GM18508 (cell line): ENCODE results near the gene CLNS1A.
"Not testable (repeated sequence)": the region's sequence is repeated elsewhere in the genome, so short reads cannot be mapped to it uniquely, and the experiment has no call there.

Source experiments
- ATAC-seq: cut with Tn5 transposase; IDR thresholded peaks from one replicate; pipeline ENCODE4 v1.9.1; 2021; ENCODE audit warnings: moderate number of reproducible peaks; ENCODE audit not compliant: insufficient read depth, unreplicated experiment

Gene CLNS1A

DNA sequence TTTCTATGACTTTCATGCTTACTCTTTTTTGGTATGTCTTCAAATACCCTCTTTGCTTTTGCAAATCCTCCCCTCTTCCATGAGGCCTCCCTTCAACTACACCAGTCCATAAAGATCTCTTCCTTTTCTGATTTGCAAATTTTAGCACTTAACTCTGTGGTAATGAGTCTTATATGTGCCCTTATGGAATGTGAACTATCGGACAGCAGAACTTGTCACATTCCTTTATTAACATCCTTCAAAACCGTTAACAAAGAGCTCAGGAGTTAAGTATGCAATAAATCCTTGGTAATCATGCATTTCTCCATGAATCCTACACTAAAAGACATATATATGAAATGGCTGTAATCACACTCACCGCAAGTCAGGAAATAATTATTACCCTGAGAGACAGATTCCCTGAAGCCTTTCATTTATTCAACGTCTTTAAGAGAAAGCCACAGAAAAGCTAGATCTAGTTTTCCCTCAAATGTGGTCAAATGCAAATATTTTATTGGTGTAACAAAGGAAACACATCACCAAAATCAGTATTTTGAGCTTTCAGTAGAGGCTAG, 7.4 kb downstream of the CLNS1A start:
- ATAC-seq: no peak

- no peak for ATAC-seq
These were observed 17.9 kb downstream of the CLNS1A start for GRCh38 chr11:77619576-77620198.

GRCh38 chr11:77617892-77618291, 19.7 kb downstream of the CLNS1A start:
- ATAC-seq: no peak

DNA sequence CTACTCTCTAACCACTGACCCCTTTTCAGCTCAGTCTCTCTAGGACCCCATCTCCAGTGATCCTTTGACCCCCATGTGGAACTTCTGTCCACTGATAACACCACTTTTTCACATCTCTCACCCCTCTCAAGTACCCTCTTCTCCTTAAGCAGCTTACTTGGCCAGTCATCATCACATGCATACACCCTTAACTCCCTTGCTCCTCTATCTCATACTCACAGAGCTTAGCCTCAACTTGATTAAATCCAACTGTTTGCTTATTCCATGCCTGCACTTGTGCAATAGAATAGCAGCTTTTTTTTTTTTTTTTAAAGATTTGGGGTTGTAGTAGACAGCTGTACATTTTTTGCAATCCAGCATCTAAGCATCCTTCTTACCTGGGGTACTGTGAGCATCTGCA, 25.7 kb downstream of the CLNS1A start:
- ATAC-seq: no peak

GRCh38 chr11:77609234-77609633, 28.4 kb downstream of the CLNS1A start:
- ATAC-seq: no peak

GRCh38 chr11:77604281-77604680, 33.3 kb downstream of the CLNS1A start:
- ATAC-seq: no peak

DNA sequence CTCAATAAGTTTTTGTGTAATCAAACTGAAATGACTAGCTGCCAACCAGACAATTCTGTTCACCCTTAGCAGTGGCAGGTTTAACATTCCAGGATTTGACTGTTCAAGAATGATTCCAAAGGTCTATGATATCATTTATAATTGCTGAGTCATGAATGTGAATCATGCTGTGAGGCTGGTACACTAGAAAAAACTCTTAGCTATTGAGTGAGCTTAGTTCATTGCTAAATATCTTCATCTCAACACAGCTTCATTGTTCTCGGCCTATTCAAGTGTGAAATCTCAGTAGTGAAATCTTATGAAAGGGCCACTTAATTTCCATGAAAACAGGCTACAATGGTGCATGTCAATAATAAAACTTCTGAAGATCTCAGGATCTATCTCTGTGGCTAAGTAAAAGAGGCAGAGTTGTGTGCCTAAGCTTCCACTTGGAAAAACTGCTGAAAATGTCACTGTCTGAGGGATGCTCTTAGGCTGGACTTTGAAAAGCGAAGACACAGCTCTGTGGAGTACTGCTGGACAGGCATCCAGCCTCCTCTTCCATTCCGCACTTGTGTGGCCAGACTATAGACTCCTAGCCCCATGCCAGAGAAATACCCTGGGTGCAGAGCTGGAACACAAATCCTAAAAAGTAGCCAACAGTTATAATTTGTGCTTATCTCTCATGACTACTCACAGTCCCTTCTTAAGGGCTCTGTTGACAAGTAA, 35.1 kb downstream of the CLNS1A start:
- ATAC-seq: no peak

DNA sequence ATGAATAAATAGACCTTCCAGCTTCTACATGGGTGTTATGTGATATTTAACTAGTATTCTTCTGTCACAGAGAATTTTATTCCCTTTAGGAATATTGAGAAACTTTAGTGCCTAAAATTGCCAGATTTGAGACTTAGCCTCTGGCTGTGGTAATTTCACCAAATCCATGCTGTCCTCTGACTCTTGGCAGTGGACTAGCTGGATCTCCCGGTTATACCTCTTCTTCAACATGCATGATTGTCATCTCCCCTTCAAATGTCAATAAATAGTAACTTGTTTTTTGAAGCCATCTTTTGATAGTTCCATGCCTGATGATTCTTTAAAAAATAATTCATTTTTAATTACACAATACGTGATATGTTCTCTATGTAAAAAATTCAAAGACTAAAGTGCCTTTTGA, 39.4 kb downstream of the CLNS1A start:
- ATAC-seq: no peak

GRCh38 chr11:77596626-77597025, 41.0 kb downstream of the CLNS1A start:
- no peak for ATAC-seq

DNA sequence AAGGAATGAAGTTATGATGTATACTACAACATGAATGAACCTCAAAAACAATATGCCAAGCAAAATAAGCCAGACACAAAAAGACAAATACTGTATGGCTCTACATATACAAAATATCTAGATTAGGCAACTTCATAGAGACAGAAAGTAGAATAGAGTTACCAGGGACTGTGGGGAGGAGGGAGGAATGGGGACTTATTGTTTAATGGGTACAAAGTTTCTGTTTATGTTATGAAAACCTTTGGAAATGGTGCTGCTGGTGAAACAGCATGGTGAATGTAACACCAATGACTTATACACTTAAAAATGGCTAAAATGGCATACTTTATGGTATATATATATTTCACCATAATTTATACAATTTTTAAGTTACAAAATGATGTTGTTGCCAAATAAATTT, 43.7 kb downstream of the CLNS1A start:
- no peak for ATAC-seq

- ATAC-seq: no peak
These were observed 44.9 kb downstream of the CLNS1A start for GRCh38 chr11:77592727-77593126.

DNA sequence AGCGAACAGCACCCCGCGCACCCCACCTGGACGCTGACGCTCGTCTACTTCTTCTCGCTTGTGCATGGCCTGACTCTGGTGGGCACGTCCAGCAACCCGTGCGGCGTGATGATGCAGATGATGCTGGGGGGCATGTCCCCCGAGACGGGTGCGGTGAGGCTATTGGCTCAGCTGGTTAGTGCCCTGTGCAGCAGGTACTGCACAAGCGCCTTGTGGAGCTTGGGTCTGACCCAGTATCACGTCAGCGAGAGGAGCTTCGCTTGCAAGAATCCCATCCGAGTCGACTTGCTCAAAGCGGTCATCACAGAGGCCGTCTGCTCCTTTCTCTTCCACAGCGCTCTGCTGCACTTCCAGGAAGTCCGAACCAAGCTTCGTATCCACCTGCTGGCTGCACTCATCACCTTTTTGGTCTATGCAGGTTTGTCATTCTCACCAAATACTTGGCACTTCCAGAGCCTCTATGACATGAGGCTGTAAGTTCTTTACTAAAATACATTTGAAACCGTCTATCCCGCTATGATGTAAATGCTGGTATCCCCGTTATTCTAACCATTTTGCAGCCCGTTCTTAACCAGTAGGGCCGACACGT, 47.3 kb downstream of the CLNS1A start:
- no peak for ATAC-seq

GRCh38 chr11:77589521-77590193, 47.9 kb downstream of the CLNS1A start, which contains the start of gene AQP11:
Gene AQP11 (plus strand): TSS chr11:77589953. CDS start chr11:77589993, 40 bp downstream.
- no peak for ATAC-seq

GRCh38 chr11:77589181-77589520, 48.4 kb downstream of the CLNS1A start:
- no peak for ATAC-seq

- ATAC-seq: no peak
These were observed 56.8 kb downstream of the CLNS1A start for GRCh38 chr11:77580712-77581337.

- not testable (repeated sequence) for ATAC-seq
These were observed 62.2 kb downstream of the CLNS1A start for GRCh38 chr11:77575428-77575827.

GRCh38 chr11:77570896-77571295, 66.7 kb downstream of the CLNS1A start:
- ATAC-seq: not testable (repeated sequence)

- ATAC-seq: no peak
These were observed 67.9 kb downstream of the CLNS1A start for GRCh38 chr11:77569676-77570070.

- ATAC-seq: no peak
These were observed 68.5 kb downstream of the CLNS1A start for GRCh38 chr11:77568916-77569675.

- ATAC-seq: no peak
These were observed 69.3 kb downstream of the CLNS1A start for GRCh38 chr11:77568306-77568705.
